WI38 (cell line): Measurements from ENCODE around the gene PHETA2.

ENCODE experiments used
- H3K4me3 ChIP-seq: 2 replicates; pipeline ENCODE4 v1.5.1; 2011; ENCODE audit warnings: low read depth, mild to moderate bottlenecking, control low read depth, low read length
- TF ChIP-seq, protein P1 (sequence below): IDR thresholded peaks from 2 replicates; pipeline ENCODE4 v1.5.1; 2012; ENCODE audit warnings: low read depth, mild to moderate bottlenecking, control low read depth, low read length

The PHETA2 gene

DNA sequence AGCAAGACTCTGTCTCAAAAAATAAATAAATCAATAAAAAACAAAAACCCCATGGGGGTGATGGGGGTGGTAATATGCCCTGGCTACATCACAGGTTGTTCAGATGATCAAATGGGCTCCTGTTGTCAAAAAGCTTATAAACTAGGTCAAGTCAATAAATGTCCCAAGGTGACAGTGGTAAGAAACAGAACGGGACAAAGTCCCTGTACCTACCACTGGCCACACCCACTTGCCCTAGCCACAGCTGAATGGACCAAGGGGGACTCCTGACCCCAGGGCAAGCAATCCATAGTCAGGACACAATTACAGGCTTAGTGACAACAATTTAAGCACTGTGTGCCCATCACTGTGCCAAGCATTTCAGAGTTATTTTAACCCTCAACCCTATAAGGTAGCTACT, 9.4 kb upstream of the PHETA2 start:
- TF ChIP-seq, protein P1, sequence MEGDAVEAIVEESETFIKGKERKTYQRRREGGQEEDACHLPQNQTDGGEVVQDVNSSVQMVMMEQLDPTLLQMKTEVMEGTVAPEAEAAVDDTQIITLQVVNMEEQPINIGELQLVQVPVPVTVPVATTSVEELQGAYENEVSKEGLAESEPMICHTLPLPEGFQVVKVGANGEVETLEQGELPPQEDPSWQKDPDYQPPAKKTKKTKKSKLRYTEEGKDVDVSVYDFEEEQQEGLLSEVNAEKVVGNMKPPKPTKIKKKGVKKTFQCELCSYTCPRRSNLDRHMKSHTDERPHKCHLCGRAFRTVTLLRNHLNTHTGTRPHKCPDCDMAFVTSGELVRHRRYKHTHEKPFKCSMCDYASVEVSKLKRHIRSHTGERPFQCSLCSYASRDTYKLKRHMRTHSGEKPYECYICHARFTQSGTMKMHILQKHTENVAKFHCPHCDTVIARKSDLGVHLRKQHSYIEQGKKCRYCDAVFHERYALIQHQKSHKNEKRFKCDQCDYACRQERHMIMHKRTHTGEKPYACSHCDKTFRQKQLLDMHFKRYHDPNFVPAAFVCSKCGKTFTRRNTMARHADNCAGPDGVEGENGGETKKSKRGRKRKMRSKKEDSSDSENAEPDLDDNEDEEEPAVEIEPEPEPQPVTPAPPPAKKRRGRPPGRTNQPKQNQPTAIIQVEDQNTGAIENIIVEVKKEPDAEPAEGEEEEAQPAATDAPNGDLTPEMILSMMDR: no peak
- no peak overlapping the region for H3K4me3 ChIP-seq

DNA sequence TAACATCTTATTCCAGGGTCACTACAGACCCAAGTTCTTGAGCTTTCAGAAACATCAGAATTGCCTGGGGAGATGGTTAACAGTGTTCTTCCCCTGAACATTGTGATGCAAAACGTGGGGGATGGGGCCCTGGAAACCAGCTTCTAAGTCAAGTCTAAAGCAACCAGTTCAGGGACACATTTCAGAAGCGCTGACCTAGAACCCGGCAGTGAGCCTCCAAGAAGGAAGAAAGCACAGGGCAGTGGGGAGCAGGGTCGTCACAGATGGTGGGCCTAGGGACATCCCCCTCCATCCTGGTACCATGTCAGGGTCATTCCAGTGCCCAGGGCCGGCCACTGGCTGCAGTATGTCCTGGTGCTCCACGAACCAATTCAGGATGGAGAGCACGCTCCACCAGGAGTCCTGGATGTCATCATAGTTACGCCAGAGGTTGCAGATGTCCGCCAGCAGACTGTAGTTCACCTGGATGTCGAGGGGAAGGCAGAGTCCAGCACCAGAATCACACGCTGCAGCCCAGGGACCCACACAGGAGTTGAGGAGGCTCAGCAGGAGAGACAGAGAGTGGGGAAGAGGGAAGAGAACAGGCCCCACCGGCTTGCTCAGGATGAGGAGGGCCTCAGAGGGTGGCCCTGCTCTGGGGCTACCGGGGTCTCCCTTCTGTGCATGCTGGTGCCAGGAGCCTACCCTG, 8.5 kb upstream of the PHETA2 start:
- TF ChIP-seq, protein P1: no peak
- no peak overlapping the region for H3K4me3 ChIP-seq

DNA sequence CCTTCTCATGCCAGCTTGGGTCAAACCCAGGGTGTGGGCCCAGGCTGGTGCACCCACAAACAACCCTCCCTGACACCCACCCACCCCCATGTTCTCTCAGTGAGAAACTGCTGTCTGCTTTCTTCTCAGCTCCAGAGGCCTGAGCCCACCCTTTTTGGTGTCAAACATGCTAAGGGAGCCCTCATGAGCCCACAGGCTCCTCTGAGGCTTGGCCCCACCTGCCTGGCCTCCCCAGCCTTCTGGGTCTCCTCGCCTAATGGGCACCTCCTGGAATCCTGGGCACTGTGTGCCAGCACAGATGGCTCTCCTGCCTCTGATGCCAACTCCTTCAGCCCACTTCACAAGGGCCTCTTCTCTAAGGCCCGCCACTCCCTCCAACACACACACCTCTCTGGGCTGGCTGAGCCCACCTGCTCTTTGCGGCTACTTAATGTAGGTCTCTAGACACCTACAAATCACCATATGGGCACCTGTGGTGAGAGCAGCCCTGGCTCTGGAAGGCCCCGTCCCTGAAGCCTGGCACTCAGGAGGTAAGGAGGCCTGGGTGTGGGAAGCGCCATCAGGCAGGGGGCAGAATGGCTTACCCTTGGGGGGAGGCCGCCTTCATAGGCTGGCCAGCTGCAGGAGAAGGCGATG, 7.8 kb upstream of the PHETA2 start:
- TF ChIP-seq, protein P1: no peak
- H3K4me3 ChIP-seq: no peak overlapping the region

DNA sequence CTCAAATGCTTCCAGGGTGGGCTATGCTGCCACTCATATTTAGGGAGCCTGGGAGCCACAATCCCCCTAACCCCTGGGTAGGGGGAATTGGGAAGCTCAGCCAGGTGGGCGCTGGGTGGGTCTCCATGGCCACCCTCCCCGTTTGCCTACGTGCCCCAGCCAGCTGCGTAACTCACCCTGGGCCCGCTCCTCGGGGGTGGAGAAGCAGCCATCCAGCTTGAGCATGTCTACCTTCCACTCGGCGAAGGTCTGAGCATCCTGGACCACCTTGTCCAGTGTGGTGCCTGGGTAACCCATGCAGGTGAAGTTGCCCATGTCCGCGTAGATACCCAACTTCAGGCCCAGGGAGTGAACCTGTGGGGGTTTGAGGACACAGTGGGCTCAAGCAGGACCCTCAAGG, 7.1 kb upstream of the PHETA2 start:
- H3K4me3 ChIP-seq: no peak overlapping the region
- TF ChIP-seq, protein P1: no peak

DNA sequence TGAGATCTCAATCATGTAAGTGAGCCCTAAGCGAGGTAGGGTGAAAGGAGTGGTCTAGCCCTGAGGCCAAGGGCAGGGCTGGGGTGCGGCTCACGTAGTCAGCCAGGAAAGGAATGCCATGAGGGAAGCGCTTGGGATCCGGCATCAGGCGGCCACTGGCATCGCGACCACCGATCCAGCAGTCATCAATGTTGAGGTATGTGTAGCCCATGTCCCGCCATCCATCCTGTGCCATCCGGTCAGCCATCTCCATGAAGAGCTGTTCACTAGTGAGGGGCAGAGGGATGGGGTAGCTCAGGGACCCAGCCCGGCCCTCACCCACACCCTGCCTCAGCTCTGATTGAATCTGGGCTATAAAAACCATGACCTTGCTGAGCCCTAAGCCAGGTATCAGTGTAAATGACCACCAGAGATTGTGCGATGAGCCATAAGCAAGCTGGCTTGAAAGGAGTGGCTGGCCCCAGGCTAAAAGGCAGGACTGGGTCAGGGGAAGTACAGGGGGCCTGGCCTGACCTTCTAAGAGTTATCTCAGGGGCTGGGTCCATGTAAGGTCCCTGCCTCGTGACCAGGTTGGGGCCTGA, 6.3 kb upstream of the PHETA2 start:
- TF ChIP-seq, protein P1: no peak
- H3K4me3 ChIP-seq: no peak overlapping the region

DNA sequence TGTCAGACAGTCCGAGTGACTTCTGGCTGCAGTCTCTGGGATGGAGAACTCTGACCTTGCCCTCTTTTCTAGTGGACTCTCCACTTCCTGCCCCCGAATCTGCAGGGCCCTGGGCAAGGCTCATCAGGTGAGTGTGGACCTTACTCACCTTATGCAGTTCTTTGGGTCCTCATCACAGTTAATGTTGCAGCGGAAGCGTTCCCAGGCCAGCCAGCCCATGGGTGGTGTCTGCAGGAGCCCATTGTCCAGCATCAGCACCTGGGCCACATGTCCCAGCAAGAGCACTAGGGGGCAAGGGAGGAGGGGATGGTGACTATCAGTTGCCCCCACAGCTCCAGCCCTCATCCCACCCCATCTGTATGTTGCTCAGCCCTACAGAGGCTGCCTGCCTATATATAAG, 5.8 kb upstream of the PHETA2 start:
- TF ChIP-seq, protein P1: no peak
- H3K4me3 ChIP-seq: no peak overlapping the region
